ENCODE measurements around the gene CELSR3. TPM values are rescaled to one million over a fixed set of nuclear protein-coding genes. Genes with fewer than 3 reads are reported as not detected.

The CELSR3 gene
- total and polyA plus RNA-seq, 4 donors = 0.16 to 0.37 (median 0.26) TPM

DNA sequence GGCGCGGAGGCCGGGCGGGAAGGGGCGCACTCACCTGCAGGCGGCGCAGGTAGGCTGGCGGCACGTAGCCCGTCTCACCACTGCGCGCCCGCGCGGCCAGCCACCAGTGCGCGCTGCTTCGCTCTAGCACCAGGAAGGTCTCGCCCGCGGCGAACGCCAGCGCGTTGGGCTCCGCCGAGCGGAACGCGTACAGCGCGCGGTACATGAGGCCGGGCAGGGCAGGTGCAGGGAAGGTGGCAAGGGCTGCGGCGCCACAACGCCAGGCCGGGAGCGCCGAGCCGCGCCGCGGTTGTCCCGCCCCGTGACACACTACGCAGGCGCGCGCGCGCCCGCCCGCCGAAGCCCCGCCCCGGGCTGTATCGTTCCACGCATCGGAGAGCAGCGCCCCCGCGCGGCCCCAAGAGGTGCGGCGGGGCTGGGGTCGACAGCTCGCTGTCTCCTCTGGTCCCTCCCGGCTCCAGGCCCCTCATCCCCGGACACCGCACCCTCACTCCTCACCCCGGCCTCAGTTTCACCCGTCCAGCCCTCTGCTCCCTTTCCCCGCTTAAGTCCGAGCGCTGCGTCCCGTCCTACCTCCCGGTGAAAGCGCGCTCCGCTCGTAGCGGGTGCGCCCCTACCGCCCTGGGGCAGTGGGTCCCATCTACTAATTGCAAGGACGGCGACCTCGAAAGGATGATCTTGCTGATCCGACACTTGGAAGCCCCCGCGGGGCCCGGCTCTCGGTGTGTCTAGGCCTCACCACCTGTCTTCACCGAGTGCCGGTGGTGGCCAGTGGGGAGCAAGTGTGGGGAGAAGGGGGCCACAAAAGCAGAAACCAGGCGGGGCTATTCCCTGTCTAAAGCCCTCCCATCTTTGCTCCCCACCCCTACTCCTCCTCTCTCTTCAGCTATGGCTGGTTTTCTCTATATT lies 23.2 kb upstream of the CELSR3 start, which contains the start of gene NCKIPSD:
Gene NCKIPSD, minus strand, starts transcription at position 313 of the 909 bp plus-strand sequence. Its CDS starts 108 bp downstream, at position 205.
- DNase-seq (ENCODE audit: low spot score) = peak; percentile 93
- Histone ChIP-seq H3K36me3 (ENCODE audit: control insufficient read depth in 4 of 4, insufficient read depth in 3 of 4, low read depth in 1 of 4, low read length in 3 of 4) (peaks cover 14 to 42% (median 28%) of the 10 kb centered on the region in 4 donors), H3K9me3 (ENCODE audit: control insufficient read depth in 4 of 4, low read length in 3 of 4) (no peaks in the 10 kb centered on the region), H3K9ac (ENCODE audit: low read depth in 1 of 2, low read length in 2 of 2) (peak within 1 kb of the TSS; percentile 42 to 81), H3K27ac (ENCODE audit: low read depth in 1 of 2, low read length in 2 of 2) (peak within 1 kb of the TSS; percentile 90 to 92), H3K27me3 (ENCODE audit: control insufficient read depth in 4 of 4, insufficient read depth in 4 of 4, low read length in 3 of 4) (no peaks in the 10 kb centered on the region), H3K4me1 (ENCODE audit: control insufficient read depth in 4 of 4, insufficient read depth in 4 of 4, low read length in 3 of 4) (peaks cover 3 to 29% (median 24%) of the 10 kb centered on the region in 4 donors), H3K4me3 (ENCODE audit: low read depth in 1 of 3, low read length in 3 of 3) (peak within 1 kb of the TSS; percentile 78 to 84 (median 82))
- 1% methylated on average over 97 of the region's 97 CpGs for WGBS
- peak; percentile 57 to 71 for TF ChIP-seq RAD21 (IDR thresholded peaks at IDR 0.05)
- TF ChIP-seq, protein P1, sequence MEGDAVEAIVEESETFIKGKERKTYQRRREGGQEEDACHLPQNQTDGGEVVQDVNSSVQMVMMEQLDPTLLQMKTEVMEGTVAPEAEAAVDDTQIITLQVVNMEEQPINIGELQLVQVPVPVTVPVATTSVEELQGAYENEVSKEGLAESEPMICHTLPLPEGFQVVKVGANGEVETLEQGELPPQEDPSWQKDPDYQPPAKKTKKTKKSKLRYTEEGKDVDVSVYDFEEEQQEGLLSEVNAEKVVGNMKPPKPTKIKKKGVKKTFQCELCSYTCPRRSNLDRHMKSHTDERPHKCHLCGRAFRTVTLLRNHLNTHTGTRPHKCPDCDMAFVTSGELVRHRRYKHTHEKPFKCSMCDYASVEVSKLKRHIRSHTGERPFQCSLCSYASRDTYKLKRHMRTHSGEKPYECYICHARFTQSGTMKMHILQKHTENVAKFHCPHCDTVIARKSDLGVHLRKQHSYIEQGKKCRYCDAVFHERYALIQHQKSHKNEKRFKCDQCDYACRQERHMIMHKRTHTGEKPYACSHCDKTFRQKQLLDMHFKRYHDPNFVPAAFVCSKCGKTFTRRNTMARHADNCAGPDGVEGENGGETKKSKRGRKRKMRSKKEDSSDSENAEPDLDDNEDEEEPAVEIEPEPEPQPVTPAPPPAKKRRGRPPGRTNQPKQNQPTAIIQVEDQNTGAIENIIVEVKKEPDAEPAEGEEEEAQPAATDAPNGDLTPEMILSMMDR (IDR thresholded peaks at IDR 0.05; ENCODE audit: low read depth, low read length, missing input control) = peak; percentile 82
- TF ChIP-seq RXRA (IDR thresholded peaks at IDR 0.05) = no peak
- no peak for TF ChIP-seq FOXA1 (IDR thresholded peaks at IDR 0.05)
- no peak for TF ChIP-seq SP1 (IDR thresholded peaks at IDR 0.05)

DNA sequence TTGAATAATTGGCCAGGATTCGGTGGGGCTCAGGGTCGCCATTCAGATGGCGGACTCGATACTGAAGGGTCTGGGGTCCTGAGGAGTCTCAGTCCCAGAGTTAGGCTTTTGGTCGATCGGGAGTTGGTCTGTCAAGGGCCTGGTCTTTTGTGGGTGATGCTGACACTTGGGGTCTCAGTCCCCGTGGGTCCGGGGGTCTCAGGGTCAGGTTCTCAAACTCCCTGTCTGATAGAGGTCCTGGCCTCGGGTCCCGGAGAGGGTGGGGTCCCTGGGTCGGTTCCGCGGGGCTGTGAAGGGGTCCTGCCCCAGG lies 22.6 kb upstream of the CELSR3 start:
- H3K9ac ChIP-seq (ENCODE audit: low read depth in 1 of 2, low read length in 2 of 2) = peak overlapping the region; percentile 17 to 81
- 12% methylated on average over 13 of the region's 13 CpGs for WGBS
- no peak for TF ChIP-seq RXRA (IDR thresholded peaks at IDR 0.05)
- TF ChIP-seq, protein P1 (IDR thresholded peaks at IDR 0.05; ENCODE audit: low read depth, low read length, missing input control) = peak; percentile 38
- DNase-seq (ENCODE audit: low spot score) = no peak
- H3K27me3 ChIP-seq (ENCODE audit: control insufficient read depth in 4 of 4, insufficient read depth in 4 of 4, low read length in 3 of 4) = no peaks in the 10 kb centered on the region
- H3K27ac ChIP-seq (ENCODE audit: low read depth in 1 of 2, low read length in 2 of 2) = peak overlapping the region; percentile 90 to 92
- peak overlapping the region; percentile 78 to 84 (median 82) for H3K4me3 ChIP-seq (ENCODE audit: low read depth in 1 of 3, low read length in 3 of 3)
- H3K9me3 ChIP-seq (ENCODE audit: control insufficient read depth in 4 of 4, low read length in 3 of 4) = no peaks in the 10 kb centered on the region
- peaks cover 3 to 29% (median 24%) of the 10 kb centered on the region in 4 donors for H3K4me1 ChIP-seq (ENCODE audit: control insufficient read depth in 4 of 4, insufficient read depth in 4 of 4, low read length in 3 of 4)
- peaks cover 13 to 44% (median 25%) of the 10 kb centered on the region in 4 donors for H3K36me3 ChIP-seq (ENCODE audit: control insufficient read depth in 4 of 4, insufficient read depth in 3 of 4, low read depth in 1 of 4, low read length in 3 of 4)

DNA sequence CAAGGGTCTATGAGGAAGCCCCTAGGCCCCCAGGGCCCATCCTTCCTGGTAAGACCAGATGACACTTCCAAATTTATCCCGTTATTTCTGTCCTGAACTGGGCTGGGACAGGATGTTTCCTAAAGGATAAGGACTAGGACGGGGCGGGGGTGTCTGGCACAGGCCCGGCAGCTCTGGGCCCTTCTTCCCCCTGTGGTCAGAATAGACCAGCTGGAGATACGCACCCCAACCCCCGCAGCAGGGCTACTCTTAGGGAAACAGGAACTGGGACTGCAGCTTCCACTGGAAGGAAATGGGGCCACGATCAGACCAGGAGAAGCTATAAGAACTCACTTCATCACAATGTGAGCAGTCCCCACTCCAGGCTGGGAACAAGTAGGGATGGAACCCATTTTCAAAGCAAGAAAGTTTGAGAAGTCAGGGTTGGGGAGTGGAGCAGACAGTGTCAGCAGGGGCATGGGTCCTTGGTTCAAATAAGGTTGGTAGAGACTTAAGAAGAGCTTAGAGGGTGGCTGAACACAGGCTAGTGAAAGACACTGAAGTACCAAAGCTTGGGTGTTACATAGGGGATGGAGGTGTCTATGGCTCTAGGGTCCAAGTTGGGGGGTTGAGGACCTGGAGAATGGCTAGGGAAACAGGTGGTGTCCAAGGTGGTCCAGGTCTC lies 21.9 kb upstream of the CELSR3 start:
- H3K36me3 ChIP-seq (ENCODE audit: control insufficient read depth in 4 of 4, insufficient read depth in 3 of 4, low read depth in 1 of 4, low read length in 3 of 4) = peaks cover 10 to 47% (median 19%) of the 10 kb centered on the region in 4 donors

More for the DNA sequence above, 21.9 kb upstream of the CELSR3 start:
- Histone ChIP-seq H3K27me3 (ENCODE audit: control insufficient read depth in 4 of 4, insufficient read depth in 4 of 4, low read length in 3 of 4) (no peaks in the 10 kb centered on the region), H3K4me1 (ENCODE audit: control insufficient read depth in 4 of 4, insufficient read depth in 4 of 4, low read length in 3 of 4) (peaks cover 3 to 29% (median 24%) of the 10 kb centered on the region in 4 donors), H3K27ac (ENCODE audit: low read depth in 1 of 2, low read length in 2 of 2) (peak overlapping the region; percentile 26 to 37), H3K9me3 (ENCODE audit: control insufficient read depth in 4 of 4, low read length in 3 of 4) (no peaks in the 10 kb centered on the region), H3K9ac (ENCODE audit: low read depth in 1 of 2, low read length in 2 of 2) (no peak overlapping the region), H3K4me3 (ENCODE audit: low read depth in 1 of 3, low read length in 3 of 3) (peak overlapping the region; percentile 20 to 78 (median 31))
- TF ChIP-seq, protein P2, sequence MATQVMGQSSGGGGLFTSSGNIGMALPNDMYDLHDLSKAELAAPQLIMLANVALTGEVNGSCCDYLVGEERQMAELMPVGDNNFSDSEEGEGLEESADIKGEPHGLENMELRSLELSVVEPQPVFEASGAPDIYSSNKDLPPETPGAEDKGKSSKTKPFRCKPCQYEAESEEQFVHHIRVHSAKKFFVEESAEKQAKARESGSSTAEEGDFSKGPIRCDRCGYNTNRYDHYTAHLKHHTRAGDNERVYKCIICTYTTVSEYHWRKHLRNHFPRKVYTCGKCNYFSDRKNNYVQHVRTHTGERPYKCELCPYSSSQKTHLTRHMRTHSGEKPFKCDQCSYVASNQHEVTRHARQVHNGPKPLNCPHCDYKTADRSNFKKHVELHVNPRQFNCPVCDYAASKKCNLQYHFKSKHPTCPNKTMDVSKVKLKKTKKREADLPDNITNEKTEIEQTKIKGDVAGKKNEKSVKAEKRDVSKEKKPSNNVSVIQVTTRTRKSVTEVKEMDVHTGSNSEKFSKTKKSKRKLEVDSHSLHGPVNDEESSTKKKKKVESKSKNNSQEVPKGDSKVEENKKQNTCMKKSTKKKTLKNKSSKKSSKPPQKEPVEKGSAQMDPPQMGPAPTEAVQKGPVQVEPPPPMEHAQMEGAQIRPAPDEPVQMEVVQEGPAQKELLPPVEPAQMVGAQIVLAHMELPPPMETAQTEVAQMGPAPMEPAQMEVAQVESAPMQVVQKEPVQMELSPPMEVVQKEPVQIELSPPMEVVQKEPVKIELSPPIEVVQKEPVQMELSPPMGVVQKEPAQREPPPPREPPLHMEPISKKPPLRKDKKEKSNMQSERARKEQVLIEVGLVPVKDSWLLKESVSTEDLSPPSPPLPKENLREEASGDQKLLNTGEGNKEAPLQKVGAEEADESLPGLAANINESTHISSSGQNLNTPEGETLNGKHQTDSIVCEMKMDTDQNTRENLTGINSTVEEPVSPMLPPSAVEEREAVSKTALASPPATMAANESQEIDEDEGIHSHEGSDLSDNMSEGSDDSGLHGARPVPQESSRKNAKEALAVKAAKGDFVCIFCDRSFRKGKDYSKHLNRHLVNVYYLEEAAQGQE (IDR thresholded peaks at IDR 0.05) = no peak
- TF ChIP-seq SP1 (IDR thresholded peaks at IDR 0.05) (no peak), EGR1 (IDR thresholded peaks at IDR 0.05; ENCODE audit: low read depth in 2 of 2) (no peak), FOXA2 (IDR thresholded peaks at IDR 0.05) (no peak), JUND (IDR thresholded peaks at IDR 0.05) (no peak), RXRA (IDR thresholded peaks at IDR 0.05) (no peak), NR2F2 (IDR thresholded peaks at IDR 0.05) (peak; percentile 77), HNF4A (conservative IDR thresholded peaks at IDR 0.05) (no peak)
- WGBS = 61% methylated on average over 7 of the region's 7 CpGs
- DNase-seq (ENCODE audit: low spot score) = no peak
